H9 (cell line): Measurements from ENCODE around the gene IFNL1. TPM values are rescaled to one million over a fixed set of nuclear protein-coding genes. Genes with fewer than 3 reads are reported as not detected.
A peak's percentile ranks its signal among the peaks of the same experiment; 100 is the strongest.

Source experiments
- DNase-seq: peaks from one replicate; pipeline ENCODE4 v3.0.0-alpha.2; 2017
- H2AFZ ChIP-seq: one replicate; pipeline ENCODE4 v1.6.1; 2013; ENCODE audit warnings: mild to moderate bottlenecking, low read length, control low read depth, moderate library complexity
- H2AK5ac ChIP-seq: 2 replicates; pipeline ENCODE4 v1.6.1; 2013; ENCODE audit warnings: low read length, control low read depth, mixed read lengths; ENCODE audit not compliant: insufficient read length
- H2BK120ac ChIP-seq: one replicate; pipeline ENCODE4 v1.6.1; 2013; ENCODE audit warnings: low read depth, mild to moderate bottlenecking, low read length, control low read depth, inconsistent platforms; ENCODE audit not compliant: poor library complexity, severe bottlenecking
- H2BK12ac ChIP-seq: 2 replicates; pipeline ENCODE4 v1.6.1; 2013; ENCODE audit warnings: low read length, control low read depth, mixed read lengths, low read depth; ENCODE audit not compliant: insufficient read length
- H2BK15ac ChIP-seq: 2 replicates; pipeline ENCODE4 v1.6.1; 2013; ENCODE audit warnings: low read depth, low read length, control low read depth
- H2BK20ac ChIP-seq: one replicate; pipeline ENCODE4 v1.6.1; 2013; ENCODE audit warnings: low read depth, mild to moderate bottlenecking, low read length, control low read depth, inconsistent platforms; ENCODE audit not compliant: poor library complexity, severe bottlenecking
- H2BK5ac ChIP-seq: 2 replicates; pipeline ENCODE4 v1.6.1; 2013; ENCODE audit warnings: low read length, control low read depth, mixed read lengths; ENCODE audit not compliant: insufficient read length
- H3K14ac ChIP-seq: 2 replicates; pipeline ENCODE4 v1.6.1; 2013; ENCODE audit warnings: low read length, control low read depth; ENCODE audit not compliant: insufficient read depth
- H3K18ac ChIP-seq: 2 replicates; pipeline ENCODE4 v1.6.1; 2013; ENCODE audit warnings: low read depth, mild to moderate bottlenecking, mixed read lengths, low read length, control low read depth; ENCODE audit not compliant: insufficient read length
- H3K23ac ChIP-seq: 2 replicates; pipeline ENCODE4 v1.6.1; 2013; ENCODE audit warnings: low read length, control low read depth, mixed read lengths, low read depth; ENCODE audit not compliant: insufficient read length
- H3K23me2 ChIP-seq: 2 replicates; pipeline ENCODE4 v1.6.1; 2013; ENCODE audit warnings: low read depth, mild to moderate bottlenecking, mixed read lengths, low read length, control low read depth; ENCODE audit not compliant: insufficient read length, poor library complexity, severe bottlenecking
- H3K27ac ChIP-seq: 2 replicates; pipeline ENCODE4 v1.5.1; 2013; ENCODE audit warnings: low read length, control low read depth, mixed read lengths, low read depth; ENCODE audit not compliant: insufficient read length
- H3K27me3 ChIP-seq: 2 replicates; pipeline ENCODE4 v1.6.1; 2013; ENCODE audit warnings: low read length, control low read depth, inconsistent platforms; ENCODE audit not compliant: insufficient read depth
- H3K4ac ChIP-seq: 2 replicates; pipeline ENCODE4 v1.6.1; 2013; ENCODE audit warnings: low read depth, mild to moderate bottlenecking, control low read depth, inconsistent platforms, low read length, moderate library complexity
- H3K4me1 ChIP-seq: 2 replicates; pipeline ENCODE4 v1.6.1; 2013; ENCODE audit warnings: low read length, control low read depth, inconsistent platforms; ENCODE audit not compliant: insufficient read depth
- H3K4me2 ChIP-seq: 2 replicates; pipeline ENCODE4 v1.6.1; 2013; ENCODE audit warnings: low read length, control low read depth, mixed read lengths; ENCODE audit not compliant: insufficient read length, insufficient read depth
- H3K56ac ChIP-seq: 2 replicates; pipeline ENCODE4 v1.6.1; 2013; ENCODE audit warnings: low read depth, mild to moderate bottlenecking, mixed read lengths, low read length, control low read depth; ENCODE audit not compliant: insufficient read length
- H3K79me1 ChIP-seq: 2 replicates; pipeline ENCODE4 v1.6.1; 2013; ENCODE audit warnings: low read depth, mild to moderate bottlenecking, moderate library complexity, low read length, control low read depth, inconsistent platforms; ENCODE audit not compliant: insufficient read depth, poor library complexity, severe bottlenecking
- H3K79me2 ChIP-seq: 2 replicates; pipeline ENCODE4 v1.6.1; 2013; ENCODE audit warnings: low read length, control low read depth, inconsistent platforms; ENCODE audit not compliant: insufficient read depth
- H3K9ac ChIP-seq: 2 replicates; pipeline ENCODE4 v1.6.1; 2013; ENCODE audit warnings: low read length, control low read depth, mixed read lengths; ENCODE audit not compliant: insufficient read length; ENCODE audit errors: extremely low read depth
- H3K9me3 ChIP-seq: one replicate; pipeline ENCODE4 v1.6.1; 2013; ENCODE audit warnings: low read depth, low read length, inconsistent platforms; ENCODE audit not compliant: control insufficient read depth
- H3T11ph ChIP-seq: one replicate; pipeline ENCODE4 v1.6.1; 2013; ENCODE audit warnings: mild to moderate bottlenecking, low read length, control low read depth, inconsistent platforms
- H4K20me1 ChIP-seq: one replicate; pipeline ENCODE4 v1.6.1; 2013; ENCODE audit not compliant: control insufficient read depth, insufficient read length, insufficient read depth
- H4K5ac ChIP-seq: 2 replicates; pipeline ENCODE4 v1.6.1; 2013; ENCODE audit warnings: low read depth, mild to moderate bottlenecking, mixed read lengths, low read length, control low read depth; ENCODE audit not compliant: insufficient read length
- H4K8ac ChIP-seq: replicated peaks from 2 replicates; pipeline ENCODE4 v1.6.1; 2013; ENCODE audit warnings: low read length, control low read depth, mixed read lengths, low read depth; ENCODE audit not compliant: insufficient read length
- H4K91ac ChIP-seq: 2 replicates; pipeline ENCODE4 v1.6.1; 2013; ENCODE audit warnings: low read depth, mild to moderate bottlenecking, moderate library complexity, mixed read lengths, low read length, control low read depth; ENCODE audit not compliant: insufficient read length
- H3K27ac Mint-ChIP-seq, 3 experiments: 2 replicates in 2 of 3; 3 replicates in 1 of 3; pipeline ENCODE4 v1.8.0; 2020 to 2021; ENCODE audit warnings: mixed read lengths in 3 of 3, mild to moderate bottlenecking in 1 of 3, moderate library complexity in 1 of 3
- H3K27me3 Mint-ChIP-seq: 2 replicates; pipeline ENCODE4 v1.8.0; 2021; ENCODE audit warnings: low read depth, mild to moderate bottlenecking, moderate library complexity, mixed read lengths
- H3K36me3 Mint-ChIP-seq, 3 experiments: 2 replicates in 2 of 3; 3 replicates in 1 of 3; pipeline ENCODE4 v1.8.0; 2020 to 2021; ENCODE audit warnings: low read depth in 3 of 3, mixed read lengths in 3 of 3; ENCODE audit not compliant: insufficient read depth in 1 of 3
- H3K4me1 Mint-ChIP-seq, 2 experiments: 2 replicates each; pipeline ENCODE4 v1.8.0; 2020; ENCODE audit warnings: mixed read lengths in 2 of 2
- H3K4me3 Mint-ChIP-seq, 2 experiments: 2 replicates in 1 of 2; 3 replicates in 1 of 2; pipeline ENCODE4 v1.8.0; 2020 to 2021; ENCODE audit warnings: mild to moderate bottlenecking in 2 of 2, mixed read lengths in 2 of 2, moderate library complexity in 1 of 2
- H3K9me3 Mint-ChIP-seq, 2 experiments: 2 replicates in 1 of 2; 3 replicates in 1 of 2; pipeline ENCODE4 v1.8.0; 2020; ENCODE audit warnings: mild to moderate bottlenecking in 2 of 2, mixed read lengths in 2 of 2, moderate library complexity in 1 of 2
- CTCF ChIP-seq: fragments of 200-600 bp; sonication (generic); conservative IDR thresholded peaks from 3 replicates; pipeline ENCODE4 v1.8.0; 2021; ENCODE audit warnings: antibody characterized with exemption, mild to moderate bottlenecking
- WGBS: extraction: QIAGEN DNeasy Blood & Tissue Kit; methylation state at CpG from one replicate; pipeline ENCODE4 v1.1.7; 2013; ENCODE audit warnings: missing lambda C conversion rate, low lambda C conversion rate, mixed read lengths; ENCODE audit not compliant: insufficient read length; ENCODE audit errors: extremely low coverage; 5-methylcytosine and 5-hydroxymethylcytosine counted together
- total RNA-seq: library from RNA; stranded (reverse); gene quantifications from 2 replicates; pipeline ENCODE4 v1.2.1, GENCODE V29; 2021

Gene IFNL1
- total RNA-seq, 1 experiment from 2014 or later = not detected

- no peak overlapping the region for H2AK5ac ChIP-seq
- peaks cover 9% of the 10 kb centered on the region for H3K79me1 ChIP-seq
- no peak overlapping the region for H3K56ac ChIP-seq
- no peak overlapping the region for H3K27ac Mint-ChIP-seq
- no peak overlapping the region for H2BK20ac ChIP-seq
- no peaks in the 10 kb centered on the region for H3K9me3 ChIP-seq
- H2BK120ac ChIP-seq = no peak overlapping the region
- no peak overlapping the region for H3K4me3 Mint-ChIP-seq
- H3T11ph ChIP-seq = no peak overlapping the region
- H3K23ac ChIP-seq = no peak overlapping the region
- H3K9me3 Mint-ChIP-seq = no peaks in the 10 kb centered on the region; a peak in 1 of 5 replicates
- H3K27me3 ChIP-seq = no peaks in the 10 kb centered on the region
- peak overlapping the region; percentile 19 for H3K9ac ChIP-seq
- no peak overlapping the region for H2BK5ac ChIP-seq
- no CpG with 5 or more reads among the region's 4 CpGs for WGBS
- H3K4ac ChIP-seq = no peak overlapping the region
- H3K14ac ChIP-seq = no peak overlapping the region
- H2BK12ac ChIP-seq = no peak overlapping the region
- H4K91ac ChIP-seq = no peak overlapping the region
- H2AFZ ChIP-seq = no peak overlapping the region
- no peaks in the 10 kb centered on the region for H4K20me1 ChIP-seq
- DNase-seq = no peak
- H4K8ac ChIP-seq = no peak overlapping the region
- H4K5ac ChIP-seq = no peak overlapping the region
- TF ChIP-seq CTCF = no peak
- H3K27ac ChIP-seq = no peak overlapping the region
- no peaks in the 10 kb centered on the region for H3K4me1 ChIP-seq
- H3K23me2 ChIP-seq = peaks cover 6% of the 10 kb centered on the region
- no peak overlapping the region for H3K18ac ChIP-seq
- no peak overlapping the region for H2BK15ac ChIP-seq
- H3K27me3 Mint-ChIP-seq = peaks cover 3% of the 10 kb centered on the region
- H3K4me1 Mint-ChIP-seq = peaks cover 18 to 21% of the 10 kb centered on the region in 2 experiments
- peaks cover 10 to 56% (median 41%) of the 10 kb centered on the region in 3 experiments for H3K36me3 Mint-ChIP-seq
- no peak overlapping the region for H3K4me2 ChIP-seq
- H3K79me2 ChIP-seq = no peaks in the 10 kb centered on the region; the same call in 1 of the 2 replicates
These were observed 51.3 kb downstream of the IFNL1 start for GRCh38 chr19:39347332-39348164.

Other genes with a start within 250 kb of the IFNL1 start
- gene ACP7, start 212.0 kb upstream of the IFNL1 start, total RNA-seq = 0.15 and 0.18 TPM in 2 replicates
- 62.6 and 63.1 TPM in 2 replicates for gene PAK4, start 170.6 kb upstream of the IFNL1 start, total RNA-seq
- gene NCCRP1, start 99.4 kb upstream of the IFNL1 start, total RNA-seq = 1.9 and 2.7 TPM in 2 replicates
- gene SYCN, start 92.1 kb upstream of the IFNL1 start, total RNA-seq = not detected in 2 replicates
- not detected in 2 replicates for gene IFNL3, start 51.4 kb upstream of the IFNL1 start, total RNA-seq
- gene IFNL4, start 47.6 kb upstream of the IFNL1 start, total RNA-seq = not detected in 2 replicates
- gene IFNL2, start 28.0 kb upstream of the IFNL1 start, total RNA-seq = not detected in 2 replicates
- gene LRFN1, start 24.5 kb downstream of the IFNL1 start, total RNA-seq = 4.2 and 4.5 TPM in 2 replicates
- gene GMFG, start 39.6 kb downstream of the IFNL1 start, total RNA-seq = 0.48 TPM in 1 of 2 replicates, not detected in the other
- 134 and 135 TPM in 2 replicates for gene SAMD4B, start 46.0 kb downstream of the IFNL1 start, total RNA-seq
- 34.9 and 38.0 TPM in 2 replicates for gene PAF1, start 94.7 kb downstream of the IFNL1 start, total RNA-seq
- 48.3 and 49.2 TPM in 2 replicates for gene MED29, start 95.0 kb downstream of the IFNL1 start, total RNA-seq
- gene ZFP36, start 110.4 kb downstream of the IFNL1 start, total RNA-seq = 14.6 and 15.4 TPM in 2 replicates
- 167 and 170 TPM in 2 replicates for gene PLEKHG2, start 116.3 kb downstream of the IFNL1 start, total RNA-seq
- gene RPS16, start 139.5 kb downstream of the IFNL1 start, total RNA-seq = 2,711 and 2,810 TPM in 2 replicates
- 141 and 145 TPM in 2 replicates for gene SUPT5H, start 149.2 kb downstream of the IFNL1 start, total RNA-seq
- 121 and 128 TPM in 2 replicates for gene TIMM50, start 184.4 kb downstream of the IFNL1 start, total RNA-seq
- gene DLL3, start 202.5 kb downstream of the IFNL1 start, total RNA-seq = 2.4 and 2.5 TPM in 2 replicates
- 6.7 and 6.9 TPM in 2 replicates for gene SELENOV, start 218.7 kb downstream of the IFNL1 start, total RNA-seq
- gene EID2B, start 236.4 kb downstream of the IFNL1 start, total RNA-seq = 2.1 and 2.2 TPM in 2 replicates
- 18.8 and 18.9 TPM in 2 replicates for gene EID2, start 243.8 kb downstream of the IFNL1 start, total RNA-seq